Chondrocyte (in vitro differentiated cells): ENCODE results near the gene SNTG2. TPM values are rescaled to one million over a fixed set of nuclear protein-coding genes. Genes with fewer than 3 reads are reported as not detected.
"Not testable (repeated sequence)": the region's sequence is repeated elsewhere in the genome, so short reads cannot be mapped to it uniquely, and the experiment has no call there.

ENCODE experiments used
- DNase-seq: peaks from one replicate; pipeline ENCODE4 v3.0.0; 2021; ENCODE audit warnings: mixed read lengths, low spot score
- H3K27ac Mint-ChIP-seq: one replicate; pipeline ENCODE4 v1.8.0; 2021; ENCODE audit warnings: mild to moderate bottlenecking, moderate library complexity, mixed read lengths; ENCODE audit not compliant: unreplicated experiment
- H3K27me3 Mint-ChIP-seq: 2 replicates; pipeline ENCODE4 v1.8.0; 2021; ENCODE audit warnings: low read depth, mixed read lengths
- H3K36me3 Mint-ChIP-seq: 2 replicates; pipeline ENCODE4 v1.8.0; 2021; ENCODE audit warnings: low read depth, mixed read lengths
- H3K4me1 Mint-ChIP-seq: 2 replicates; pipeline ENCODE4 v1.8.0; 2021; ENCODE audit warnings: low read depth, mild to moderate bottlenecking, mixed read lengths
- H3K4me3 Mint-ChIP-seq: one replicate; pipeline ENCODE4 v1.8.0; 2021; ENCODE audit warnings: mild to moderate bottlenecking, moderate library complexity, mixed read lengths; ENCODE audit not compliant: unreplicated experiment
- H3K9me3 Mint-ChIP-seq: 2 replicates; pipeline ENCODE4 v1.8.0; 2021; ENCODE audit warnings: low read depth, mixed read lengths
- CTCF ChIP-seq: fragments of 200-600 bp; sonication (generic); IDR thresholded peaks from 2 replicates; pipeline ENCODE4 v1.5.0; 2021; ENCODE audit warnings: antibody characterized with exemption, mild to moderate bottlenecking, moderate library complexity
- total RNA-seq: library from RNA; stranded (reverse); gene quantifications from 3 replicates; pipeline ENCODE4 v1.2.1, GENCODE V29; 2021

Gene SNTG2
- total RNA-seq, 1 donor from 2014 or later, result not detected

- no peaks in the 10 kb centered on the region for H3K9me3 Mint-ChIP-seq
- no peak for DNase-seq
- H3K27ac Mint-ChIP-seq, result no peak overlapping the region
- TF ChIP-seq CTCF, result no peak
- H3K4me3 Mint-ChIP-seq, result no peak overlapping the region
- H3K36me3 Mint-ChIP-seq, result no peaks in the 10 kb centered on the region
- peaks cover 6% of the 10 kb centered on the region for H3K27me3 Mint-ChIP-seq
- H3K4me1 Mint-ChIP-seq, result no peaks in the 10 kb centered on the region
Measured at GRCh38 chr2:1414121-1414520, 463.5 kb downstream of the SNTG2 start.

GRCh38 chr2:1414901-1415300, 464.3 kb downstream of the SNTG2 start:
- H3K4me3 Mint-ChIP-seq, DNase-seq, H3K27ac Mint-ChIP-seq, H3K27me3 Mint-ChIP-seq, H3K9me3 Mint-ChIP-seq, H3K4me1 Mint-ChIP-seq, H3K36me3 Mint-ChIP-seq: not testable (repeated sequence)

GRCh38 chr2:1415501-1415900, 464.9 kb downstream of the SNTG2 start:
- no peaks in the 10 kb centered on the region for H3K36me3 Mint-ChIP-seq
- no peak overlapping the region for H3K27ac Mint-ChIP-seq
- H3K9me3 Mint-ChIP-seq, result no peaks in the 10 kb centered on the region
- H3K4me3 Mint-ChIP-seq, result no peak overlapping the region
- no peak for DNase-seq
- H3K4me1 Mint-ChIP-seq, result no peaks in the 10 kb centered on the region
- no peak for TF ChIP-seq CTCF
- H3K27me3 Mint-ChIP-seq, result peaks cover 4% of the 10 kb centered on the region
